H1 (cell line): ENCODE data around the gene HSF5.
"Not testable (repeated sequence)": the region's sequence is repeated elsewhere in the genome, so short reads cannot be mapped to it uniquely, and the experiment has no call there.

Experiments
- CHD2 ChIP-seq: IDR thresholded peaks from 2 replicates; pipeline ENCODE4 v1.6.1; 2012; ENCODE audit warnings: low read length, improper control_type of control experiment
- CREB1 ChIP-seq: IDR thresholded peaks from 2 replicates; pipeline ENCODE4 v1.6.1; 2012; ENCODE audit warnings: inconsistent platforms
- JUND ChIP-seq: IDR thresholded peaks from 2 replicates; pipeline ENCODE4 v1.6.1; 2011; ENCODE audit warnings: mild to moderate bottlenecking, improper control_type of control experiment, low read length
- RAD21 ChIP-seq, 2 experiments: IDR thresholded peaks in 1 of 2; conservative IDR thresholded peaks in 1 of 2; 2 replicates each; pipeline ENCODE4 v1.6.1; 2011; ENCODE audit warnings: low read depth in 2 of 2, low read length in 2 of 2, improper control_type of control experiment in 1 of 2, inconsistent platforms in 1 of 2, mild to moderate bottlenecking in 1 of 2, moderate library complexity in 1 of 2
- RFX5 ChIP-seq: IDR thresholded peaks from 2 replicates; pipeline ENCODE4 v1.6.1; 2011; ENCODE audit warnings: low read depth, low read length, improper control_type of control experiment, borderline replicate concordance
- SP1 ChIP-seq: IDR thresholded peaks from 2 replicates; pipeline ENCODE4 v1.6.1; 2011; ENCODE audit warnings: low read depth, low read length
- SRF ChIP-seq: IDR thresholded peaks from 2 replicates; pipeline ENCODE4 v1.6.1; 2011; ENCODE audit warnings: mild to moderate bottlenecking, low read depth, low read length, moderate library complexity
- ZNF274 ChIP-seq: IDR thresholded peaks from 2 replicates; pipeline ENCODE4 v1.7.0; 2012; ENCODE audit warnings: low read length, borderline replicate concordance; ENCODE audit errors: extremely low read depth
- TF ChIP-seq, protein P1 (sequence below), 3 experiments: IDR thresholded peaks; 1 replicate in 2 of 3; 2 replicates in 1 of 3; pipeline versions ENCODE4 v1.5.1 to v1.6.1; 2011; ENCODE audit warnings: low read length in 3 of 3, mild to moderate bottlenecking in 3 of 3, inconsistent platforms in 2 of 3, low read depth in 1 of 3, moderate library complexity in 1 of 3; ENCODE audit not compliant: insufficient read depth in 1 of 3; ENCODE audit errors: control extremely low read depth in 1 of 3
- TF ChIP-seq, protein P2 (sequence below): IDR thresholded peaks from 2 replicates; pipeline ENCODE4 v1.6.1; 2012; ENCODE audit warnings: inconsistent platforms

DNA sequence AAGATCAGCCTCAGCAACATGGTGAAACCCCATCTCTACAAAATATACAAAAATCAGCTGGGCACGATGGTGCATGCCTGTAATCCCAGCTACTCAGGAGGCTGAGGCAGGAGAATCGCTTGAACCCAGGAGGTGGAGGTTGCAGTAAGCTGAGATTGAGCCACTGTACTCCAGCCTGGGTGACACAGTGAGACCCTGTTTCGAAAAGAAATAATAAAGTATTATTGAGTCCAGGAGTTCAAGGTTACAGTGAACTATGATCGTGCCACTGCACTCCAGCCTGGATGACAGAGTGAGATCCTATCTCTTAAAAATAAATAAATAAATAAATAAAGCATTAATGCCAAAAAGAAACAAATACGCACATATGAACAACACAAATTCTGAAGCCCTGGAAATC, 6.4 kb downstream of the HSF5 start:
- TF ChIP-seq JUND; SP1; ZNF274; CHD2; RAD21 (IDR thresholded peaks at IDR 0.05 in 1 of 2, conservative IDR thresholded peaks at IDR 0.05 in 1 of 2; ENCODE audit: low read depth in 2 of 2, low read length in 2 of 2); SRF; CREB1; RFX5: not testable (repeated sequence)
- TF ChIP-seq, protein P1, sequence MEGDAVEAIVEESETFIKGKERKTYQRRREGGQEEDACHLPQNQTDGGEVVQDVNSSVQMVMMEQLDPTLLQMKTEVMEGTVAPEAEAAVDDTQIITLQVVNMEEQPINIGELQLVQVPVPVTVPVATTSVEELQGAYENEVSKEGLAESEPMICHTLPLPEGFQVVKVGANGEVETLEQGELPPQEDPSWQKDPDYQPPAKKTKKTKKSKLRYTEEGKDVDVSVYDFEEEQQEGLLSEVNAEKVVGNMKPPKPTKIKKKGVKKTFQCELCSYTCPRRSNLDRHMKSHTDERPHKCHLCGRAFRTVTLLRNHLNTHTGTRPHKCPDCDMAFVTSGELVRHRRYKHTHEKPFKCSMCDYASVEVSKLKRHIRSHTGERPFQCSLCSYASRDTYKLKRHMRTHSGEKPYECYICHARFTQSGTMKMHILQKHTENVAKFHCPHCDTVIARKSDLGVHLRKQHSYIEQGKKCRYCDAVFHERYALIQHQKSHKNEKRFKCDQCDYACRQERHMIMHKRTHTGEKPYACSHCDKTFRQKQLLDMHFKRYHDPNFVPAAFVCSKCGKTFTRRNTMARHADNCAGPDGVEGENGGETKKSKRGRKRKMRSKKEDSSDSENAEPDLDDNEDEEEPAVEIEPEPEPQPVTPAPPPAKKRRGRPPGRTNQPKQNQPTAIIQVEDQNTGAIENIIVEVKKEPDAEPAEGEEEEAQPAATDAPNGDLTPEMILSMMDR (IDR thresholded peaks at IDR 0.05; ENCODE audit: control extremely low read depth in 1 of 3, insufficient read depth in 1 of 3, low read depth in 1 of 3, low read length in 3 of 3), result not testable (repeated sequence)
- TF ChIP-seq, protein P2, sequence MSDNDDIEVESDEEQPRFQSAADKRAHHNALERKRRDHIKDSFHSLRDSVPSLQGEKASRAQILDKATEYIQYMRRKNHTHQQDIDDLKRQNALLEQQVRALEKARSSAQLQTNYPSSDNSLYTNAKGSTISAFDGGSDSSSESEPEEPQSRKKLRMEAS, result not testable (repeated sequence)
